Fibroblast of skin of left quadriceps (primary cell): ENCODE data around the gene SLC2A3.
"Not testable (repeated sequence)": the region's sequence is repeated elsewhere in the genome, so short reads cannot be mapped to it uniquely, and the experiment has no call there.

Experiments used
- DNase-seq, 2 experiments: peaks; one replicate each; pipeline ENCODE4 v3.0.0-alpha.2; 2013; ENCODE audit warnings: low read depth in 2 of 2

SLC2A3 gene

DNA sequence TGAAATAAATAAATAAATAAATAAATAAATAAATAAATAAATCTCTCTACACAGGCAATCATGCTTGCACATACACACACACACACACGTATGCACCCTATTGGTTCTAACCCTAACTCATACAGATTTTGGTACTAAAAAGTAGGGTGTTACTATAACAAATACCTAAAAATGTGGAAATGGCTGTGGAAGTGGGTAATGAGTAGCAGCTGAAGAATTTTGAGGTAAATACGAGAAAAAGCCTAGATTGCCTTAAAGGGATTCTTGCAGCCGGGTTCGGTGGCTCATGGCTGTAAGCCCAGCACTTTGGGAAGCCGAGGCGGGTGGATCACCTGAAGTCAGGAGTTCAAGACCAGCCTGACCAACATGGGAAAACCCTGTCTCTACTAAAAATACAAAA lies 15.7 kb upstream of the SLC2A3 start:
- no peak for DNase-seq

DNA sequence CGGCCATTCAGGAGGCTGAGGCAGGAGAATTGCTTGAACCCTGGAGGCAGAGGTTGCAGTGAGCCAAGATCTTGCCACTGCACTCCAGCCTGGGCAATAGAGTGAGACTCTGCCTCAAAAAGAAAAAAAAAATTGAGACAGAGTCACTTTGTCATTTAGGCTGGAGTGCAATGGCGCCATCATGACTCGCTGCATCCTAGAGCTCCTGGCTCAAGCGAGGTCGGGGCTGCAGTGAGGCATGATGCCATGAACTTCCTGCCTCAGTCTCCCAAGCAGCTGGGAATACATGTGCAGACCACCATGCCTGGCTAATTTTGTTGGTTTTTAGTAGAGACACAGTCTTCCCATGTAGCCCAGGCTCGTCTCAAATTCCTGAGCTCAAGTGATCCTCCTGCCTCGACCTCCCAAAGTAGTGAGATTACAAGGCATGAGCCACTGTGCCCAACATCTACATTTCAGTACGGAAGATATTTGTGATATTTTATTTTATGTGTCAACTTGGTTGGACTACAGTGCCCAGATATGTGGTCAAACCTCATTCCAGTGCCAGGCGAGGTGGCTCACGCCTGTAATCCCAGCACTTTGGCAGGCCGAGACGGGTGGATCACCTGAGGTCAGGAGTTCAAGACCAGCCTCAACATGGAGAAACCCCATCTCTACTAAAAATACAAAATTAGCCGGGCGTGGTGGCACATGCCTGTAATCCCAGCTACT lies 14.4 kb upstream of the SLC2A3 start:
- DNase-seq: not testable (repeated sequence)

DNA sequence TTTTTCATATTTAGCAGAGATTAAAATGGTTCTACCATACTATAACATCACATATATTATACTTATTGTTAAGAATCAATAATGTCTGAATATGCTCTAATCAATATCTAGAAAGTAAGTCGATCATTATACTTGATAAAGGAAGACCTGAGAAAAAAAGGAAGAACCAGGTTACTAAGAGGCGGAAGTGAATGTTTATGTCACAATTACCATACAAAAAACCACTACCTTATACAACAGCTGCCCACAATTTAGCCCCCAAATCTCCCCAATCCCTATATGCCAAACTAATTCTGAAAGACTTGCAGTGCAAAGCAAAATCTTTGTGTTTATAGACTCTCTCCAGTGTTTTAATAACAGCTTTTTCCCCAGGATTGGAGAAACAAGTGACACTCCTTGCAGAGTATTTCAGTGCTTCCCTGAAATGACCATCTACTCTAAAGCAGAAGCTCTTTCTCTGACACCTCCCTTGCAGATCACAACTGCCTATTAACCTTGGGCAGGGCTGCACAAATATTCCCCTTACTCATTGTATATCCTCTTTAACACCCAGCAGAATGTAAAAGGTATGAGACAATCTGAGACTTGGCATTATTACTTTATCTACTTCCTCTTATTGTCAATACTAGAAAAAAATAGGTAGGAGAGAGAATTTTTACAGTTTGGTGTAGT lies 12.7 kb upstream of the SLC2A3 start:
- DNase-seq: no peak

DNA sequence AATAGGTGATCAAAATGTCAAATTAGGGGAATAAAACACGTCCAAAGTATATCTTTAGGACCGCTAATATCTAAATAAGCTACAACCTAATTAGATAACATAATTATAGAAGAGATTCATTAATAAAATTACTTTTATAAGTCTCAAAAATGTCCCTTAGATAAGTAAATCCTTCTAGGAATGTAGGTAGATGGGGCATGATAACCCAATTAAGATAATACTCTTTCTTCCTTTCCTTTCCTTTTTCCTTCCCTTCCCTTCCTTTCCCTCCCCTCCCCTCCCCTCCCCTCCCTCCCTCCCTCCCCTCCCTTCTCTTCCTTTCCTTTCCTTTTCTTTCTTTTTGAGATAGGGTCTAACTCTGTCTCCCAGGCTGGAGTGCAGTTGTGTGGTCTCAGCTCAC lies 11.0 kb upstream of the SLC2A3 start:
- no peak for DNase-seq

DNA sequence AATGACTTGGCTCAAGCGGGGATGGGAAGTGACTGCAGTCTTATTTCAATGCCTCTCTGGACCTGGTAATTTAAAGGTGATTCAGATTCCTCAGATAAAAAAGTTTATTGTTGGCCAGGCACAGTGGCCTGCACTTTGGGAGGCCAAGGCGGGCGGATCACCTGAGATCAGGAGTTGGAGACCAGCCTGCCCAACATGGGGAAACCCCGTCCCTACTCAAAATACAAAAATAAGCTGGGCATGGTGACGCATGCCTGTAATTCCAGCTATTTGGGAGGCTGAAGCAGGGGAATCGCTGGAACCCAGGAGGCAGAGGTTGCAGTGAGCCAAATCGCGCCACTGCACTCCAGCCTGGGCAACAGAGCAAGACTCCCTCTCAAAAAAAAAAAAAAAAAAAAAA lies 8.8 kb upstream of the SLC2A3 start:
- DNase-seq: not testable (repeated sequence)

DNA sequence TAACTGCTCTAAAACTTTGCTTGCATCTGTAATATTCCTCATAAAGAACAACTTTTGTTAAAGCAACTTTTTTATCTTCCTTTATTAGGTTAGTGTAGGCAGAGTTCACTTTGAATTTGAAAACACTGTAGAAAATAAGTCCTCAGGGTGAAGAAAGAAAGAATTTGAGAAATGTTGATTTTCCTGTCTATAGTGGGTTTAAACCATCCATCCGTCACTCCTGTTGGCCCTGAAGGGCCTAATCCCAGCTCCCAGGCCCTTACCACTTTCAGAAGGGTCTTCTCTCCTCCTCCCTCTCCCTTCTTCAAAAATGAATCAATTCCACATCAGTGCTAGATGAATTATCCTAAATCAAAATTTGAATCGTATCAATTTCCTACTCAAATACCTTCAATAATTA lies 4.9 kb upstream of the SLC2A3 start:
- DNase-seq: no peak

DNA sequence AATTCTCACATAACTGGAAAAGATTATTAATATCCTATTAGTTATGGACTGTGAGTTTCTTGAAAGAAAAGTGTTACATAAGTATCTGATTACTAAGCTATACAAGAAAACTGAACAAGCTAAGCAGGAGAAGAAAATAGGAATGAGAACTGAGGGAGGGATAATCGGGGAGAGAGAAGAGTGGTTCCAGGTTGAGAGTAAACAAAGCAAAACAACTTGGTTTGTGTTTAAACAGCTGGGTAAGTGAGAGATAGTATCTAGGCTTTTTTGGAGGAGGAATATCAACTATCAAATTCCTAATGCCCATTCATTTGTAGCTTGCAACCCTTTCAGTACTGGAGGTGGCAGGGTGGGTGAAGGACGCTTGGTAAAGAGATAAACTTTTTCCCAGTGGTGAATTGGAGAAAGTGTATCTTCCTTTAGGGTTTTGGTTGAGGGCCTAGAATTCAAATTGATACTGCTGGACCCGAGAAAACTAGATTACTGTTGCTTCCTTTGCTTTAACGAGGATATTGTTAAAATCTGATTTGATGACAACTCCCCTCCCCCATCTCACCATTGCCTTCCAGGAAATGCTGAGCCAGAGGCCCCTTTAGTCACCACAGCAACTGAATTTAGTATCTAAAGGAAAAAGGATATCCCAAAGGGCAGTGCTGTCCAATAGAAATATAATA lies 2.0 kb upstream of the SLC2A3 start:
- no peak for DNase-seq

DNA sequence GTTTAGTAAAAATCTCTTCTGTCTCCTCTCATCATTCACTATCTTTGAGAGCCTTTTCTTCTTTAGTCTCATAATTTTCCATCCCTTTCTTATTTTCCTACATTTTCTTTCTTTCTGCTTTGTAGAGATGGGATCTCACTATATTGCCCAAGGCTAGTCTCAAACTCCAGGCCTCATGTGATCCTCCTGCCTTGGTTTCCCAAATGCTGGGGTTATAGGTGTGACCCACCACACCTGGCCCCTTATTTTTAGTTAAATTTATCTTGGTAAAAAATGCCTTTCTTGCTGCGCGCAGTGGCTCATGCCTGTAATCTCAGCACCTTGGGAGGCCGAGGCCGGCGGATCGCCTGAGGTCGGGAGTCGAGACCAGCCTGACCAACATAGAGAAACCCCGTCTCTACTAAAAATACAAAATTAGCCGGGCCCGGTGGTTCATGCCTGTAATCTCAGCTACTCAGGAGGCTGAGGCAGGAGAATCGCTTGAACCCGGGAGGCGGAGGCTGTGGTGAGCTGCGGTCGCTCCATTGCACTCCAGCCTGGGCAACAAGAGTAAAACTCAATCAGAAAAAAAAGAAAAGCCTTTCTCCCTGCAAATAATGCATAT lies 996 bp downstream of the SLC2A3 start:
- DNase-seq: no peak

DNA sequence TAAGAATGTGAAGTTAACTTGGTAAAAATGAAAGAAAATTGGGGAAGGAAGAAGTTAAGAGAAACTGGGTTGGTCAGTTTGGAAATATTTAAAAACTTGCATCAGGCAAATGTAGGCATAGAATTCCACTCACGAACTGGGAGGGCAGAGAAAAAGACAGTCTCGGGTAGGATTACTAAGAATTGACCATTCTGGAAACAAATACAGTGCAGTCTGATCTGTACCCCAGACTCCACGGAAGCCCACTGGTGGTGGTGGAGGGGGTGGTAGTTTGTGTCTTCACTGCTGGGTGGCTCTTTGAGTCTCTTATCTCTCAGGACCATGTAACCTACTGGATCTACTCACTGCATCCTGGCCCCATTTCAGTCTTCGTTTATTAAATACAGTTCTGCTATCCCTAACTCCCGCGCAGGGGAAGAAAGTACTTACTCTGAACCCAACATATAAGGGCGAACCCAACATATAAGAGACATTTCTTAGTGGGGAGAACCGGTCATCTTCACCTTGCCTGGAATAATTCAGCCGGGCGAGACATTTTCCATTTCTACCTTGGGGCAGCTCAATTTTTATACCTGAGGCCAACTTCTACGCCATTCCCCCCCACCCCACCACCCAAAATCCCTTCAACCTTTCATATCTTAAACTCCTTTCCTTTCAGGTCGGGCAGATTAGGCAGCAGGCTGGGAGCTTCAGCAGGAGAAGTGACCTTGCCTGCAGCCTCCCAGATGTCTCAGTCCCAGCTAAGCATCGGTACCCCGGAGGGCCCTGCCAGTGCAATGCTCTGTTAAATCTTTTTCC lies 1.7 kb downstream of the SLC2A3 start:
- no peak for DNase-seq

DNA sequence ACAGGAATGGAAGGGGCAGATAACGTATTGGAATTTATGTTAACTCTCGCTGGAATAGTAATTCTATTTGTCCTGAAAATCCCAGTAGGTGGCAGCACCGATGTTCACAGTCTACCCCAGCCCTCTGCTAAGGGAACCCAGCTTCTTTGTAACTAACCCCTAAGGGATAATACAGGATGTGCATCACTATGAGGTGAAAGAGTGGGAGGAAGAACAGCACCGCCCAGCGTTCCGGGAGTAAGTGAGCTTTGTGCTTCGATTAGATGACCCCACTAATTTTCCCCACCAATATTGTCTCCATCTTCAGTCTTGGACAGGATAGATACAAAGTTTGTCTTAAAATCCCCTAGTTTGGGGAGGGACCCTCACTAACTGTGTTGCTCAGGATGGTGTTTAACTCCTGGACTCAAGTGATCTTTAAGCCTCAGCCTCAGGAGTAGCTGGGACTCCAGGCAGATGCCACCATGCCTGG lies 2.7 kb downstream of the SLC2A3 start:
- peak; percentile 89 to 90 for DNase-seq

DNA sequence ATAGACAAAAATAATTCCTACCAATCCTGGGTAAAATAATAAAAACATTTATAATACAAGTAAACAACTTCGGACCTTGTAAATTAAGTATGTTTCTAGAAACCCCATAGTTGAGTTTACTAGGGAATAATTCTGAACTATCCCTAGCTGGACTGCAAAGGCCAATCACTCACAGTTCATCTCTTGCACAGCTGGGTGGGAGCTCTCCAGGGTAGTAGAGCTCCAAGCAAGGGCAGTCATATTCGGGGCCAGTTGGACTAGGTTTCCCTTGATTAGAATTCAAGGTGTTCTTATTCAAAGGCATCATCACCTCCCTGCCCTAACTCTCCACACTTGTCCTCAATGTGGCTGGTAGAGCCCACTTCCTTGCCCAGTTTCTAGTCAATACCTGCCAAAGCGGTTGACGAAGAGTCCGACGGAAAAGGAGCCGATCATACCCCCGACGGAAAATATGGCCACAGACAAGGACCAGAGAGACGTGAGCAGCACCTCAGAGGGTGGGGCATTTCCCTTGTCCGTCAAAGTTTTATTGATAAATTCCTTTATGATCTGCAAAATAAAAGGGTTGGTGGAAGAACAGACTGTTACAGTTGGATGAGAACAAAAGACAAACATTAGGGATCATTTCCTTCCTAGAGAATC lies 3.3 kb downstream of the SLC2A3 start:
- DNase-seq: not testable (repeated sequence)

DNA sequence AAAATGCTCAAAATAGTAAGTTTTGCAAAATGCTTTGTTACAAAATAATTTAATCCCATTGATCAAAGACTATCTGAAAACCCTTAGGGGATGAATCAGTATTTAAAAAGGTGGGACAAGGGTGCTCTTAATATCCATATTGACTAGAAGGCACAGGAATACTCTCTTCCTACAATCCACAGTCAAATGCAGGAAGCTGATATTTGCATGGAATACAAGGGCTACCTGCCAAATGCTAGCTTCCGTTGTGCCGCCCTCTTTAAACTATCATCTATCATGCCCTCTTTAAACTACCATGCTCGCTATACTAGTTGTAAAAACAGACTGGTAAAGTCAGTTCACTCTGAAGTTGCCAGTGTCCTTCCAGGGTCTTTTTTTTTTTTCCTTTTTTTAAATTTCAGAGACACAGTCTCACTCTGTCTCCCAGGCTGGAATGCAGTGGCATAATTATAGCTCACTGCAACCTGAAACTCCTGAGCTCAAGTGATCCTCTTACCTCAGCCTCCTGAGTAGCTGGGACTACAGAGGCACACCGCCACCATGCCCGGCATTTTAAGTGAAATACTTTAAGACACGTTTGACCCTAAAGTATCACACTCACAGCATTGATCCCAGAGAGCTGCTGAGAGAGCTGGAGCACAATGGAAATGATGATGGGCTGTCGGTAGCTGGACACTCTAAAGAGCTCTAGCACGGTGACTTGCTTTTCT lies 6.7 kb downstream of the SLC2A3 start:
- no peak for DNase-seq

DNA sequence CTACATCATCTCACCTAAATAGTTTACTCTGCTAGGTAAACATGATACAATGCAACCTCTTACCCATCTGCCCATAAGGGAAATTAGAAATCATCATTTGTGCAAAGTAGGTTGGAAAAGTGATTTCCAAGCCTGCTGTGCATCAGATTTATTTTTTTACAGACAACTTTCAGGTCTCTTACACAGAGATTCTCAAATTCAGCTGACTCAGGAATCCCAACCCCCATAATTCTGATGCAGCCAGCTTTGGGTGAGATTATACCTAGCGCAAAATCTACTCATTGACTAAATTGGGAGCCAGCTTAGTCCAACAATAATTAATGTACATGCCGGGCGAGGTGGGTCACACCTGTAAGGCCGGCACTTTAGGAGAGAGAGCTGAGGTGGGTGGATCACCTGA lies 8.5 kb downstream of the SLC2A3 start:
- no peak for DNase-seq

DNA sequence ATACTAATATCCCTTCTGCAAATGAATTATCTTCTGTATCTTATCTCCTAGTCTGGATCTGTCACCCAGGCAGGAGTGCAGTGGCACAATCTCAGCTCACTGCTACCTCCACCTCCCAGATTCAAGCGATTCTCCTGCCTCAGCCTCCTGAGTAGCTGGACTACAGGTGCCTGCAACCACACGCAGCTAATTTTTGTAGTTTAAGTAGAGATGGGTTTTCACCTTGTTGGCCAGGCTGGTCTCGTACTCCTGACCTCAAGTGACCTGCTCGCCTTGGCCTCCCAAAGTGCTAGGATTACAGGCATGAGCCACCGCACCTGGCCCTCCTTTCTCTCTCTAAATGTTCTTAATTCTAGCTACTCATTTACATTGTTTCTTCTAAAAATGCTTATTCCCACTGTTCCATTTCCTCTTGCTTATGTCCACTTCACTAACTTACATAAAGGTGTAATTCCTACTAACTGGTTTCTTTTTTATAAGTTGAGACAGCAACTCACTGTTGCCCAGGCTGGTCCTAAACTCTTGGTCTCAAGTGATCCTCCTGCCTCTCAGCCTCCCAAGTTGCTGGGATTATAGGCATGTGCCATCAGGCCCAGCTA lies 9.8 kb downstream of the SLC2A3 start:
- DNase-seq: not testable (repeated sequence)

DNA sequence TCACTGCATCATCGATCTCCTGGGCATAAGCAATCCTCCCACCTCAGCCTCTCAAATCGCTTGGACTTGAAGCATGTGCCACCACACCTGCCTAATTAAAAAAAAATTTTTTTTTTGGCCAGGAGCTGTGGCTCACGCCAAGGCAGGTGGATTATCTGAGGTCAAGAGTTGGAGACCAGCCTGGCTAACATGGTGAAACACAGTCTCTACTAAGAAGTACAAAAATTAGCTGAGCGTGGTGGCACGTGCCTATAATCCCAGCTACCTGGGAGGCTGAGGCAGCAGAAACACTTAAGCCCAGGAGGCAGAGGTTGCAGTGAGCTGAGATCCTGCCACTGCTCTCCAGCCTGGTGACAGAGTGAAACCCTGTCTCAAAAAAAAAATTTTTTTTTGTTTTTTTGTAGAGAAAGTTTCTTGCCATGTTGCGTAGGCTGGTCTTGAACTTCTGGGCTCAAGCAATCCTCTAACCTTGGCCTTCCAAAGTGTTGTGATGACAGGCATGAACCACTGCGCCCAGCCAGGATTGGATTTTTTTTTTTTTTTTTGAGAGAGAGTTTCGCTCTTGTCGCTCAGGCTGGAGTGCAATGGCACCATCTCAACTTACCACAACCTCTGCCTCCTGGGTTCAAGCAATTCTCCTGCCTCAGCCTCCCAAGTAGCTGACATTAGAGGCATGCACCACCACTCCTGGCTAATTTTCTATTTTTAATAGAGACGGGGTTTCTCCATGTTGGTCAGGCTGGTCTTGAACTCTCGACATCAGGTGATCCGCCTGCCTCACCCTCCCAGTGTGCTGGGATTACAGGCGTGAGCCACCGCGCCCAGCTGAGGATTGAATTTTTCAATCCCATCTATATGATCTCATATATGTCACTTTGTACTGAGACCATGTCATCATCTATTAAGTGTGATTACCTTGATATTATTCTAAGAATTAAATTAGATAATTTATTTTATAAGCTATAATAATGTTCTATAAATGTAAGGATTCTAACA lies 12.4 kb downstream of the SLC2A3 start:
- DNase-seq: no peak

DNA sequence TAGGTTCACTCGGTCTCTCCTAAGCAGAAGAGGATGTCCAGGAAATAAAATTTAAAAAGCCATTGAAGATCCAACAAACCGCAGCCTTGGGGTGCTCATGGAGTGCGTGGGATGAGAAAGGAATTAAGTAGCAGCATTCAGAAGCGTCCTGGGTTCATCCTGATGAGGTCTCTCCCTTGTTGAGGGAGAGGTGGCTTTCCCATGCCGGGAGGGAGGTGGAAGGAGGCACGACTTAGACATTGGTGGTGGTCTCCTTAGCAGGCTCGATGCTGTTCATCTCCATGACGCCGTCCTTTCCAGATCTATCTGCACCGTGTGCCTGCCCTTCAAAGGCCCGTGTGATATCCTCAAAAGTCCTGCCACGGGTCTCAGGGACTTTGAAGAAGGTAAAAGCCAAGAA lies 14.8 kb downstream of the SLC2A3 start:
- not testable (repeated sequence) for DNase-seq

DNA sequence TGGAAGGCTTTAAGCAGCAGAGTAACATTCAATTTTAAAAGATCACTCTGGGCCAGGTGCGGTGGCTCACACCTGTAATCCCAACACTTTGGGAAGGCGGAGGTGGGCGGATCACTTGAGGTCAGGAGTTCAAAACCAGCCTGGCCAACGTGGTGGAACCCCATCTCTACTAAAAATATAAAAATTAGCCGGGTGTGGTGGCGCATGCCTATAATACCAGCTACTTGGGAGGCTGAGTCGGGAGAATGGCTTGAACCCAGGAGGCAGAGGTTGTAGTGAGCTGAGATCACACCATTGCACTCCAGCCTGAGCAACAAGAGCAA lies 17.8 kb downstream of the SLC2A3 start:
- DNase-seq: not testable (repeated sequence)

DNA sequence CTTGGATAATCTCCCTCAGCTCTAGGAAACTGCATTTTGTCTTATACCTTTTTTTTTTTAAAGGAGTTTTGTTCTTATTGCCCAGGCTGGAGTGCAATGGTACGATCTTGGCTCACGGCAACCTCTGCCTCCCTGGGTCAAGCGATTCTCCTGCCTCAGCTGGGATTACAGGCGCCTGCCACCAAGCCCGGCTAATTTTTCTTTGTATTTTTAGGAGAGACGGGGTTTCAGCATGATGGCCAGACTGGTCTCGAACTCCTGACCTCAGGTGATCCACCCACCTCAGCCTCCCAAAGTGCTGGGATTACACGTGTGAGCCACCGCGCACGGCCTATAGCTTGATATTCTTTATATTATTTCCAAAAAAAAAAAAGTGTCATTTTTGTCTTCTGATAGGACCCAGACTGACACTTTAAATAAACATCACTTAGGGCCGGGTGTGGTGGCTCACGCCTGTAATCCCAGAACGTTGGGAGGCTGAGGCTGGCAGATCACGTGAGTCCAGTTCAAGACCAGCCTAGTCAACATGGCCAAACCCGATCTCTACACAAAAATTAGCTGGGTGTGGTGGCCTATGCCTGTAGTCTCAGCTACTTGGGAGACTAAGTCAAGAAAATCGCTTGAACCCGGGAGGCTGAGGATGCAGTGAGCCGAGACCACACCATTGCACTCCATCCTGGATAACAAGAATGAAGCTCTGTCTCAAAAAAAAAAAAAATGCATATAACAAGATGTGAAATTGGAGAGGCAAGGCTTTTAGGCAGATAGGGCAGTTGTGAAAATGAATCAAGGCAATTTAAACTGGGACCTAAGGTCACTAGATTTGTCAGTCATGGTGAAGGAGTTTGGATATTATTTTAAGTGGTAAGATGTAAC lies 18.4 kb downstream of the SLC2A3 start:
- no peak for DNase-seq
